H1 (cell line): Measurements from ENCODE around the gene MRPS31. TPM values are rescaled to one million over a fixed set of nuclear protein-coding genes. Genes with fewer than 3 reads are reported as not detected.

Experiments used
- CTCF ChIA-PET: fragments of 300-600 bp; sonication (Branson Sonifier 250); formaldehyde crosslinking; loops from one replicate; lab custom pipeline; 2021; ENCODE audit not compliant: partially characterized antibody; lab: Charles Lee
- POLR2A ChIA-PET: fragments of 300-600 bp; sonication (Branson Sonifier 250); formaldehyde crosslinking; loops from one replicate; lab custom pipeline; 2021; ENCODE audit warnings: inconsistent platforms; ENCODE audit not compliant: partially characterized antibody; lab: Charles Lee
- DNase-seq, 2 experiments: peaks; one replicate each; pipeline versions ENCODE4 v3.0.0 to v3.0.0-alpha.2; 2010 to 2022; ENCODE audit warnings: low spot score in 2 of 2, low read depth in 1 of 2, mixed read lengths in 1 of 2
- FAIRE-seq: peaks from 2 replicates; lab custom pipeline; 2011; peaks lifted over from hg19 to GRCh38; lab: Jason Lieb, UNC
- H2AFZ ChIP-seq: 2 replicates; pipeline ENCODE4 v1.8.1; 2012; ENCODE audit warnings: low read length, inconsistent platforms
- H2AK5ac ChIP-seq: 2 replicates; pipeline ENCODE4 v1.6.1; 2013; ENCODE audit warnings: low read depth, low read length
- H2BK120ac ChIP-seq: replicated peaks from 2 replicates; pipeline ENCODE3; 2013; ENCODE audit warnings: low read depth, low read length, inconsistent platforms
- H2BK12ac ChIP-seq: 2 replicates; pipeline ENCODE4 v1.6.1; 2013; ENCODE audit warnings: low read depth, low read length
- H2BK15ac ChIP-seq: 2 replicates; pipeline ENCODE4 v1.6.1; 2013; ENCODE audit warnings: low read length
- H2BK20ac ChIP-seq: 2 replicates; pipeline ENCODE4 v1.6.1; 2013; ENCODE audit warnings: low read length
- H2BK5ac ChIP-seq: 2 replicates; pipeline ENCODE4 v1.6.1; 2013; ENCODE audit warnings: low read depth, low read length
- H3K14ac ChIP-seq: 2 replicates; pipeline ENCODE4 v1.6.1; 2013; ENCODE audit warnings: inconsistent platforms; ENCODE audit not compliant: insufficient read length
- H3K18ac ChIP-seq: 2 replicates; pipeline ENCODE4 v1.6.1; 2013; ENCODE audit warnings: low read length; ENCODE audit errors: extremely low read depth
- H3K23ac ChIP-seq: 2 replicates; pipeline ENCODE4 v1.6.1; 2013; ENCODE audit warnings: inconsistent platforms; ENCODE audit not compliant: insufficient read length
- H3K23me2 ChIP-seq: 2 replicates; pipeline ENCODE4 v1.6.1; 2013; ENCODE audit warnings: low read depth, low read length
- H3K27ac ChIP-seq: 2 replicates; pipeline ENCODE4 v1.6.1; 2011; ENCODE audit warnings: low read depth, low read length, inconsistent platforms
- H3K27me3 ChIP-seq, 4 experiments: replicated peaks in 1 of 4; 1 replicate in 1 of 4; 2 replicates in 3 of 4; pipeline versions ENCODE4 v1.6.1 to v1.8.1; 2011 to 2013; ENCODE audit warnings: low read length in 3 of 4, mild to moderate bottlenecking in 3 of 4, inconsistent platforms in 2 of 4, mixed read lengths in 2 of 4, moderate library complexity in 1 of 4; ENCODE audit not compliant: control insufficient read depth in 3 of 4, insufficient read depth in 3 of 4; ENCODE audit errors: extremely low read depth in 1 of 4
- H3K36me3 ChIP-seq, 4 experiments: 2 replicates each; pipeline versions ENCODE4 v1.6.1 to v1.8.1; 2011 to 2013; ENCODE audit warnings: mild to moderate bottlenecking in 4 of 4, low read length in 3 of 4, moderate library complexity in 2 of 4, control low read depth in 1 of 4, inconsistent platforms in 1 of 4; ENCODE audit not compliant: insufficient read depth in 4 of 4, control insufficient read depth in 2 of 4
- H3K4ac ChIP-seq: replicated peaks from 2 replicates; pipeline ENCODE3; 2013; ENCODE audit warnings: low read length, low read depth, mixed read lengths, inconsistent platforms; ENCODE audit not compliant: insufficient read length
- H3K4me1 ChIP-seq, 4 experiments: replicated peaks in 1 of 4; 1 replicate in 1 of 4; 2 replicates in 3 of 4; pipeline versions ENCODE4 v1.6.1 to v1.8.1; 2011 to 2013; ENCODE audit warnings: low read length in 3 of 4, inconsistent platforms in 2 of 4, mixed read lengths in 1 of 4; ENCODE audit not compliant: insufficient read depth in 4 of 4, control insufficient read depth in 3 of 4
- H3K4me2 ChIP-seq, 2 experiments: 2 replicates each; pipeline versions ENCODE4 v1.6.1 to v1.8.1; 2011 to 2013; ENCODE audit warnings: low read depth in 2 of 2, low read length in 2 of 2, control low read depth in 1 of 2, inconsistent platforms in 1 of 2, mild to moderate bottlenecking in 1 of 2; ENCODE audit not compliant: insufficient read depth in 1 of 2
- H3K4me3 ChIP-seq, 4 experiments: fragments of 200-600, 300-600 bp in 1 of 4; sonication (generic), shearing (Covaris generic), sonication (Bioruptor Twin) in 1 of 4; 2 replicates each; pipeline versions ENCODE4 v1.5.1 to v1.8.1; 2011 to 2016; ENCODE audit warnings: low read length in 4 of 4, low read depth in 3 of 4, control low read depth in 2 of 4, inconsistent platforms in 2 of 4, mild to moderate bottlenecking in 2 of 4, mixed read lengths in 1 of 4, moderate library complexity in 1 of 4; ENCODE audit not compliant: insufficient read depth in 2 of 4; ENCODE audit errors: extremely low read depth in 1 of 4
- H3K56ac ChIP-seq: replicated peaks from 2 replicates; pipeline ENCODE3; 2013; ENCODE audit warnings: low read depth, mild to moderate bottlenecking, mixed read lengths, low read length, inconsistent platforms; ENCODE audit not compliant: insufficient read length
- H3K79me1 ChIP-seq: 2 replicates; pipeline ENCODE4 v1.6.1; 2013; ENCODE audit warnings: low read depth, low read length, control low read depth
- H3K79me2 ChIP-seq, 2 experiments: 2 replicates each; pipeline versions ENCODE4 v1.6.1 to v1.8.1; 2012 to 2013; ENCODE audit warnings: low read length in 2 of 2, mild to moderate bottlenecking in 2 of 2, inconsistent platforms in 1 of 2; ENCODE audit not compliant: insufficient read depth in 2 of 2, control insufficient read depth in 1 of 2
- H3K9ac ChIP-seq, 4 experiments: replicated peaks in 1 of 4; 1 replicate in 1 of 4; 2 replicates in 3 of 4; pipeline versions ENCODE4 v1.6.1 to v1.8.1; 2011 to 2013; ENCODE audit warnings: low read depth in 3 of 4, low read length in 3 of 4, control low read depth in 2 of 4, mild to moderate bottlenecking in 2 of 4, moderate library complexity in 2 of 4, inconsistent platforms in 1 of 4; ENCODE audit errors: extremely low read depth in 1 of 4
- H3K9me3 ChIP-seq, 2 experiments: 2 replicates each; pipeline versions ENCODE4 v1.6.1 to v1.8.1; 2012 to 2013; ENCODE audit warnings: mild to moderate bottlenecking in 2 of 2, moderate library complexity in 2 of 2, control low read depth in 1 of 2, inconsistent platforms in 1 of 2, low read depth in 1 of 2, low read length in 1 of 2, mixed read lengths in 1 of 2; ENCODE audit not compliant: insufficient read depth in 2 of 2
- H4K20me1 ChIP-seq, 2 experiments: replicated peaks in 1 of 2; 2 replicates each; pipeline versions ENCODE3 to v1.8.1; 2011 to 2013; ENCODE audit warnings: inconsistent platforms in 2 of 2, low read length in 2 of 2, mild to moderate bottlenecking in 1 of 2; ENCODE audit not compliant: insufficient read depth in 2 of 2, control insufficient read depth in 1 of 2
- H4K5ac ChIP-seq: 2 replicates; pipeline ENCODE4 v1.6.1; 2013; ENCODE audit warnings: low read length, low read depth, mixed read lengths, inconsistent platforms; ENCODE audit not compliant: insufficient read length
- H4K8ac ChIP-seq: 2 replicates; pipeline ENCODE4 v1.8.0; 2013; ENCODE audit warnings: mild to moderate bottlenecking, moderate library complexity, low read length, inconsistent platforms; ENCODE audit not compliant: insufficient read depth; ENCODE audit errors: extremely low read depth
- H4K91ac ChIP-seq: replicated peaks from 2 replicates; pipeline ENCODE3; 2013; ENCODE audit warnings: low read length, mixed read lengths, inconsistent platforms; ENCODE audit not compliant: insufficient read length
- GABPA ChIP-seq: IDR thresholded peaks from 2 replicates; pipeline ENCODE4 v1.6.1; 2011; ENCODE audit warnings: mild to moderate bottlenecking, low read length, moderate library complexity, borderline replicate concordance; ENCODE audit not compliant: insufficient read depth
- TAF7 ChIP-seq: optimal IDR thresholded peaks from 2 replicates; pipeline ENCODE3; 2011; ENCODE audit warnings: low read depth, mild to moderate bottlenecking, inconsistent platforms, low read length, moderate library complexity, borderline replicate concordance
- WGBS, 2 experiments: shearing (Covaris generic) in 1 of 2; methylation state at CpG; one replicate each; pipeline versions ENCODE4 v1.1.6 to v1.1.7; 2013 to 2015; ENCODE audit warnings: low lambda C conversion rate in 2 of 2, mixed read lengths in 2 of 2, inconsistent platforms in 1 of 2, low coverage in 1 of 2, missing lambda C conversion rate in 1 of 2; ENCODE audit not compliant: insufficient replicate concordance in 2 of 2, insufficient coverage in 1 of 2, insufficient read length in 1 of 2; ENCODE audit errors: extremely low coverage in 1 of 2, missing lambda C conversion rate in 1 of 2; 5-methylcytosine and 5-hydroxymethylcytosine counted together
- polyA plus RNA-seq, 7 experiments: library from polyadenylated mRNA; depleted of rRNA in 3 of 7; stranded (reverse) in 5 of 7; unstranded in 2 of 7; fragments of >200 nt in 5 of 7; fragments of 200-250 nt in 2 of 7; gene quantifications; 1 replicate in 5 of 7; 2 replicates in 1 of 7; 4 replicates in 1 of 7; pipeline versions ENCODE4 v1.2.1 to v1.2.3, GENCODE V29; 2011 to 2013; ENCODE audit warnings: missing spikeins in 2 of 7, mixed read lengths in 2 of 7
- total RNA-seq: library from RNA; stranded (reverse); fragmentation: NEBNext Ultra II Directional; extraction: Animal tissue kit (Norgen Biotek cat#: 25700); gene quantifications from 2 replicates; pipeline ENCODE4 v1.2.1, GENCODE V29; 2021

MRPS31 gene
- total and polyA plus RNA-seq, 2 of the 8 experiments (the other 6 are each of a cell fraction or from before 2014, with no cell fraction given) = 13.6 to 33.3 TPM

DNA sequence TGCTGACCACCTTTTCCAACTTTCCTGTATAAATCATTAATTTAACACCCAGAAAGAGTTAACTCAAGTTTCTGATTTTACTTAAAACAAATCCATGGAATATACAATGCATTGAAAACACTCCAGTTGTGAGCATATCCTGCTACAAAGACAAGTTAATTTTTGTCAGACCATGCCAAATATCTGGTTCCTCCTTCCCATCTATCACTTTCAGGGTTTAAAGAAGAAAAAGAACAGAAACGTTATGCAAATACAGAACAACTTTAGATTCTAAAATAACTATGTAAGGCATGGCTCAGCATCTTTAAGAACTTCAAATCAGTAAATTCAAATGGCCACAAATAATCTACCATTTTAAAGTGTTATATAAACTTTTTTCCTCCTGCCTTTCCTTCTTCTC is 14.9 kb downstream of the MRPS31 start:
- Histone ChIP-seq H2AFZ (no peak overlapping the region), H3K23me2 (no peaks in the 10 kb centered on the region), H4K8ac (no peak overlapping the region), H3K9me3 (no peaks in the 10 kb centered on the region), H3K4ac (no peak overlapping the region), H2BK120ac (no peak overlapping the region), H3K36me3 (peaks cover 0 to 39% (median 10%) of the 10 kb centered on the region in 4 experiments; a peak in 5 of 8 replicates), H3K79me2 (no peaks in the 10 kb centered on the region), H4K5ac (no peak overlapping the region), H4K20me1 (no peaks in the 10 kb centered on the region), H3K27ac (no peak overlapping the region), H3K14ac (no peak overlapping the region), H2BK5ac (no peak overlapping the region), H3K23ac (no peak overlapping the region), H3K4me1 (no peaks in the 10 kb centered on the region), H2BK12ac (no peak overlapping the region), H3K27me3 (peaks cover 0 to 1% (median 0%) of the 10 kb centered on the region in 4 experiments; a peak in 1 of 7 replicates), H3K18ac (no peak overlapping the region), H2BK20ac (no peak overlapping the region), H3K79me1 (no peaks in the 10 kb centered on the region), H4K91ac (no peak overlapping the region), H3K9ac (no peak overlapping the region), H3K56ac (no peak overlapping the region), H3K4me2 (no peak overlapping the region), H2AK5ac (no peak overlapping the region), H3K4me3 (no peak overlapping the region), H2BK15ac (no peak overlapping the region)
- no peak for DNase-seq
- FAIRE-seq = no peak
- ChIA-PET POLR2A (no interaction called here), CTCF (no interaction called here)
- WGBS, 2 experiments = 75% methylated on average over 1 of the region's 1 CpG; no CpG with 5 or more reads in 1 of the 2 experiments
- TF ChIP-seq TAF7 = no peak
- no peak for TF ChIP-seq GABPA
